Glomerular visceral epithelial cell (primary cell): ENCODE measurements around the gene IMPDH1.

Experiments
- DNase-seq: peaks from one replicate; pipeline ENCODE4 v3.0.0-alpha.2; 2016; ENCODE audit errors: extremely low spot score

The IMPDH1 gene

DNA sequence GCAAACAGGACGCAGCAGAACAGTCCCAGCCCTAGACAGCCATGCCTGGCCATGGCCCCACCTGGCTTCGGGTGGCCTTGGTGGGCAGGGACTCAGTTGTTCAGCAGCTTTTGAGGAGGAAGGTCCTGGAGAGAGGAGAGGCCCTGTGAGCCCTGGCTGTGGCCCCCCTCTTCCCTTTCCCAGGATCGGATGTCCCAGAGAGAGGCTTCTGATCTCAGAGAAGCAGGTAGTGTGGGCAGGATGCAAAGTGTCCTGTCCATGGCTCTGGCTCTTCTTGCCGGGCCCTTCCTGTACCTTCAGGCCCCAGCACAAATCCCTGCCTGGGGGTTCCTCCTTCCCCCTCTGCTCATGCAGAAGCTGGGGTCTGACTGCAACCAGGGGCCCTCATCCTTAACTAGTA, 49.8 kb downstream of the IMPDH1 start:
- no peak for DNase-seq

DNA sequence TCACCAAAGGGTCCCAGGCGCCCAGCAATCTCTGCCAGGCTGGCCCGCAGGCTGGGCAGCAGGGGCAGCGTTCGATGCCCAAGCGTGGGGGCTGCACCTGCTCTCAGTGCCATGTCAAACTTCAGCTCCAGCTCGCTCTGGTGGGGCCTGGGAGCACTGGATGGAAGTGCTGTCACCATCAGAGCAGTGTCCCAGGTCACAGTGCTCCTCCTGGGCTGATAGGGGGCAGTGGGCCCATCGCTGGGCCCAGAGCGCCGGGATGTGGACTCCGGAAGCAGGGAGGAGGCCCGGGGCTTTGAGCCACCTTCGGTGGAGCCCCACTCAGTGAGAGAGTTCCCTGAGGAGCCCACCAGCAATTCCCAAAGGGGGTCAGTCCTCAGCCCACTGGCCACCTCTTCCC, 50.4 kb downstream of the IMPDH1 start:
- DNase-seq = no peak

DNA sequence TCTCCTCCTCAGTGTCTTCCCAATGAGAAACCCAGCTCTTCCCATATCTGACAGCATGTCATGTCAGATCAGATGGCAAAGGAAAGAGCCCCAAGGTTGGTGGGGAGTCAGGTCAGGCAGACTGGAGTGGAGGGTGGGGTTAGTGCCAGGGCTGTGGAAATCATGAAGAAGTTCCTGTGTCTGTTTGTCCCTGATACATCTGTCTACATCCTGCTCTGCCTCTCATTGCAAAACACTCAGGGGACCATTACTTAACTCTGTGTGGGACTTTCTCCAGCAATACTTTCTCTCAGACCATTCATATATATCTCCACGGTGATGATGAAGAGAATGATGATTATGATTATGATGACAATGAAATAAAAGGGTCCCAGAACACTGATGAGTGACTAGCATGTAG, 51.5 kb downstream of the IMPDH1 start:
- no peak for DNase-seq

DNA sequence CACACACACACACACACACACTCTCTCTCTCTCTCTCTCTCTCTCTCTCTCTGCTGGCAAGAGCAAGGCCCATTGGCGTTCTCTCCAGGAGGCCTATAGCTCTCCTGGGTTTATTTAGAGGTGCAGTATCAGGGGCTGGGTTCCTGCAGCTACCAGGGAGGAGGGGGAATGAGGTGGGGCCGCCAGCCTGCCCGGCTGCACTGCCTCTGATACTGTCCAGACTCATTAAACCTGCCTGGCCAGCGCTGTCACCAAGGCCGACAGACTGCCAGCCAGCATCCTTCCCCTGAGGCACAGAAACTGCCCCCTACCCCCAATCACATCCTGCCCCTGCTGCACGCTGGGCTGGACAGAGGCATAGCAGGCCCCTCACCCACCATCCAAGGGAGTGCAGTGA, 52.6 kb downstream of the IMPDH1 start:
- no peak for DNase-seq

DNA sequence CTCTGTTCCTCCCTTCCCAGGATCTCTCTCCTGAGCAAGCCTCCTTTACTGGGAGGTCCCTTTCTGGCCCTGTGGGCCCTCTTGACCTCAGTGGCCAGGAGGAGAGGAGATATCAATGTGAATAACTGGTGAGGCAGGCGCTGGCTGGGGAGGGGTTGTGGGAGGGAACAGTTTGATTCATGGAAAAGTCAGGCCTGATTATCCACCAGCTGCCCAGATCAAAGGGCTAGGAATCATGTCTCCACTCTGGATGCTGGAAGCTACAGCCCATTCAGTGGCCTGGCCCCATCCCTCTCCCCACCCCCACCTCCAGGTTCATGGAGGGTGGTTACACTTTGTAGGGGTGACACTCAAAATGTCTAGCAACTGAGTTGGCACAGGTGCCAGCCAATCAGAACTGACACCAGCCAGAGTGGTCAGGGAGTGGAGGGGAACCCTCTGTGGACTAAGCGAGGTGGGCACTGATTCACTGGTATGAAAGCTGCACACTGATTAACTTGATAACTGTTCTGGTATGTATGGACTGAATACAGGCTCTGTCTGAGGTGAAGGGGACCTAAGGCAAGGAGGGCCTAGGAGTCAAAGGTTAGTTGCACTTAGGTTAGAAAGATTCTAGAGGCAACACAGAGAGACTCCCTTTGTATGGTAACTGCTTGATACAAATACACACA, 53.1 kb downstream of the IMPDH1 start:
- DNase-seq = no peak

DNA sequence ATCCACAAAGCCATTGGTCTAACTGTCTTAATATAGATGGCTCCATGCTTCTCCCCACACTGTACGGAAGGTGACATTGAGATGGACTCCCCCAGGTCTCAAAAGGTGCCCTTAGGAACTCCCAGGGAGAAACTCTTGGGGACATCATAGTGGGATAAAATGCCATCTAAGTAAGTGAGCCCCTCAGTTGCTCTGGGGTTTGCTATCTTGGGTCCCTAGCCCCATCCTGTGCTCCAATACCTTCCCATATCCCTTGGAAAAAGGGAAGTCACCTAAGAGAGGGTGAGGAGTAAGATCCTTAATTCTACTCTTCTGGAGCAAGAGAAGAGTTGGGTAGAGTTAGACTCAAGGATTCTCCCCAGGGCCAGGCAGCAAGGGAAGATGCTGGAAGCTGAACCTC, 56.2 kb downstream of the IMPDH1 start:
- no peak for DNase-seq

DNA sequence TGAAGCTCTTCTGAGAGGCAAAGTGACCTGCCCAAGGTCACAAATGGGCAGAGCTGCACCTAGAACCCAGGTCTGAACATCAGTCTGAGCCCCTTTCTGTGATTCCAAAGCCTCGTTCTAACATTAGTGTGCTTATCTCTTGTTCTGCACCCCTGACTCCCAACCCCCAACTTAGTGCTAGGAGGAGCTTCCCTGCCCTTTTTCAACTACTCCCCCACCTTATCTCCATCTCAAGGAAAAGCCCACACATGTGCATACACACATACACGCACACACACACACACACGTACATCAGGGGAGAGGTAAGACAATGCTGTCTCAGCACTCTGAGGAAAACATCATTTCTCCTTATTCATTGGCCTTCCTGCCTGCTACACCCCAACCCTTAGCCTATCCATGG, 56.6 kb downstream of the IMPDH1 start:
- DNase-seq = no peak

DNA sequence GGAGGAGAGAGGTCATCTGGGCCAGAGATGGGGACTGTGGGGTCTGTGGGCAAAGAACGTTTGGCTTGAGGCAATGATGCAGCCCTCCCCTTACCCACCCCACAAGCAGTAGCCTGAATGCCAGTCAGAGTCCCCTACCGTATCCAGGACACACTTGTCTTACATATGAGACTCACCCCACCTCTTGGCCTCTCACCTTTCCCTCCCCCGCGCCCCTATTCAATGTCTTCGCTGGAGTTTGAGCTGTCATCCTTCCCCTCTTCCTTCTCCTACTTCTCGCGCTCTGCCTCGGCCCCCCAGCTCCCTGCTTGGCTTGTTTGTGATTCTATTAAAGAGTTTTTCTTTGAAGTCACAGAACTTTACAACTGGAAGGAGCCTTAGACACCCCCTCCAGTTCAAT, 57.1 kb downstream of the IMPDH1 start:
- no peak for DNase-seq

DNA sequence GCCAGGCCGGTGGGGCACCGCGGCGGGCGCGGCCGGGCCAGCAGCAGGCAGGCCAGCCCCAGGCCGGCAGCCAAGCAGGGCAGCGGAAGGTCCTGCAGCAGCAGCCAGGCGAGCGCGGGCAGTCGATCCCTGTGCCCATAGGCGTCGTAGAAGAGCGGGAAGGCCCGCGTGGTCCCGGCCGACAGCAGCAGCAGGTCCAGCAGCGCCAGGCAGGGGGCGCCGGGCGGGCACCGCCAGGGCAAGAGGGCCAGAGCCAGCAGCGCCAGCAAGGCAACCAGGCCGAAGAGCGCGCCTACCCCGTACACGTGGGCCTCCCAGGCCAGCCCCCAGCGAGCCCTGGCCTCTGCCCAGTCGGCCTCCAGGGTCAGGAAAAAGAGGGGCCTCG, 57.6 kb downstream of the IMPDH1 start:
- DNase-seq = peak; percentile 40

DNA sequence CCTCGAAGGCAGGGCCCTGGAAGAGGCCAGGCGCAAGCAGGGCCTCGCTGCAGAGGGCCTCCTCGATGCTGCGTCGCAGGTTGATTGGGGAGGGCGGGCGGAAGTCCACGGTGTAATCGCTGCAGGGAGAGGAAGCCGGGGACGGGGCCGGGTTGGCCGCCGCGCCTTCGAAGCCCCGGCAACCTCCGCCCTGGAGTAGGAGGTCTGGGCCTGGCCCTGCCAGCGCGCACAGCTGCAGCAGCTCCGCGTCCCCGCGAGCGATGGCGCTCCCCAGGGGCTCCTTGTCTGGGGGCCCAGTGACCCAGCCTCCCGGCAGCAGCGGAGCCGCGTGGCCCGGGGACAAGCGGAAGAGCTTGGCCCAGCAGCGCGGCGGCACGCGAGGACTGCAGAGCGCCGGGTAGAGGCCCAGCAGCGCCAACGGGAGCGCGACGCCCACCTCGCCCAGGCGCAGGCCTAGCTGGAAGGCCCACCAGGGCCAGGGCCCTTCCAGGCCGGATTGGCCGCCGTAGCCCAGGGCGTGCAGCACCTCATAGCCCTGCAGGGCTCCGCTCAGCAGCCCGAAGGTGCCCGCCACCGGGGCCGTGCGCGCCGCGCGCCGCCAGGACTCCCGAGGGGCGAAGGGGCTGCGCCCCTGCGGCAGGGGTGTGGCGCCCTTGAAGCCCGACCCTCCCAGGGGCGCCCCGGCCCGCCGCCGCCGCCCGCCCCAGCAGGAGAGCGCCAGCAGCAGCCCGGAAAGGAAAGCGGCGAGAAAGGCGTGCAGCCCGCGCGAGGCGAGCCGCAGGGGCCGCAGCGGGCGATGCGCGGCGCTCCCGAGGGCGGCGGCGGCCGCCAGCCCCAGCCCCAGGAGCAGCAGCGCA, 58.3 kb downstream of the IMPDH1 start:
- DNase-seq = no peak

DNA sequence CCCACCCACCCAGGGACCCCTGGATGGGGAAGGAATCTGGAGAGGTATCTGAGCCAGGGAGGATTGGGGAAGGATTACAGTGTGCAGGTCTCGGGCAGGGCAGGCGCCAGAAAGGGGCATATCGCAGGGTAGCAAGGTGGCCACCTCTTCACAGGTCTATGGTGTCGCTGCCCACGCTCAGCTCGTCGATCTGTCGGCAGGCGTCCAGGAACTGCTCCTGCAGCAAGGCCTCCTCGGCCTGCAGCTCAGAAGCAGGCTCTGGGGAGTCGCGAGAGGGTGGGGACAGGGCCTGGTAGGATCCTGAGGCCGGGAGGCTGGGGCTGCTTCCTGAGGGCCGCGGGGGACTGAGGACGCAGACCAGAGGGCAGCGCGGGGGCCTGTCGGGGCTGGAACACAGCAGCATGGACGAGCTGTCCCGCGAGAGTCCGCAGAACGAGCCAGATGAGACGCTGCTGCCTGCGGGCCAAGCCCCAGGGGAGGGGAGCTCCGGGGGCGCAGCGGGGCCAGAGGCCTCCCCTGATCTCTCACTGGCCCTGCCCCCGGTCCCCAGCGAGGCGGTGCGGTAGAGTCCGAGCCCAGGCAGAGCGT, 59.0 kb downstream of the IMPDH1 start:
- DNase-seq = no peak

DNA sequence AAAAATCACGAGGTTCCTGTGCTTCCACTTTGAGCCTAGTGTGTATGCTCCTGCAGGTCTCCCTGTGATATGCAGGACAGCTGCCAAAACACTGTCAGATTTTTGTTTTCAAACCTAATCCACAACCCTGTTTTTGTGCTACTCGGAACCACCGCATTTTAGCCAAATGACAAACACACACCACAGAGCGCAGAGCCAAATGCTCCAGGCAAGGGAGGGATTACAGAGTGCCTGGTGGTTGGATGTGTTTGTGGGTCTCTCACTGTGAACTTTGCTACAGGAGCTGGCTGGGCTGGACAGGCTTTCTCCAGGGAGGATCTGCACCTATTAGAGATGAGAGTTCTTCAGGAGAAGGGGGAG, 60.3 kb downstream of the IMPDH1 start:
- DNase-seq = no peak

DNA sequence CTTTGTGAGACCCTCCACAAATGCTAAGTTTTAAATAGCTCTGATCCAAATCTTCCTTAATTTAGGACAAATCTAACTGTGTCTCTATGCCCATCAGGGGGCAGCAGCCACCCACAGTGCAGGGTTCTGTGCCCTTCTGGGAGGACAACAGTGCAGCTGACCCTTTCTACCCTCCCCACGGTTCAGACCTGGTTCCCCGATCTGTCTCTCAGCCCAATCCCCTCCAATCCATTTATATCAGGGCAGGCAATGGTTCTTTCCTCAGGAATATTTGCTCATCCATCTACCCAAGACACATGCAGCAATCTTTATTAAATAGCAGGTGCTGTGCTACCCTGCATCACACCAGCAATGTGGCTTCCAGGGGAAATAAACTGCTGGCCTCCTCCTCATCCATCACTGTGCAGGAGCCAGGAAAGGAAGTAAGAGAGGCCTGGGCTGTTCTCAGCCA, 62.1 kb downstream of the IMPDH1 start:
- peak; percentile 54 for DNase-seq

DNA sequence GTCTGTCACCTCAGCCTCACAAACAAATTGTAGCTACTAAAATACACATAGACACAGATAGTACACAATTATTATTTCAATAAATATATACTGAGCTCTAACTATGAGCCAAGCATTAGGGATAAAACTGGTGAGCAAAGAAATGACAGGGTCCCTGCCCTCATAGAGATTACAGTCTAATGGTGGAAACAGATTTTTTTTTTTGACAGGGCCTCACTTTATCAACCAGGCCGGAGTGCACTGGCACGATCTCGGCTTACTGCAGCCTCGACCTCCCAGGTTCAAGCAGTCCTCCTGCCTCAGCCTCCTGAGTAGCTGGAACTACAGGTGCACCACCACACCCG, 65.4 kb downstream of the IMPDH1 start:
- DNase-seq = no peak

DNA sequence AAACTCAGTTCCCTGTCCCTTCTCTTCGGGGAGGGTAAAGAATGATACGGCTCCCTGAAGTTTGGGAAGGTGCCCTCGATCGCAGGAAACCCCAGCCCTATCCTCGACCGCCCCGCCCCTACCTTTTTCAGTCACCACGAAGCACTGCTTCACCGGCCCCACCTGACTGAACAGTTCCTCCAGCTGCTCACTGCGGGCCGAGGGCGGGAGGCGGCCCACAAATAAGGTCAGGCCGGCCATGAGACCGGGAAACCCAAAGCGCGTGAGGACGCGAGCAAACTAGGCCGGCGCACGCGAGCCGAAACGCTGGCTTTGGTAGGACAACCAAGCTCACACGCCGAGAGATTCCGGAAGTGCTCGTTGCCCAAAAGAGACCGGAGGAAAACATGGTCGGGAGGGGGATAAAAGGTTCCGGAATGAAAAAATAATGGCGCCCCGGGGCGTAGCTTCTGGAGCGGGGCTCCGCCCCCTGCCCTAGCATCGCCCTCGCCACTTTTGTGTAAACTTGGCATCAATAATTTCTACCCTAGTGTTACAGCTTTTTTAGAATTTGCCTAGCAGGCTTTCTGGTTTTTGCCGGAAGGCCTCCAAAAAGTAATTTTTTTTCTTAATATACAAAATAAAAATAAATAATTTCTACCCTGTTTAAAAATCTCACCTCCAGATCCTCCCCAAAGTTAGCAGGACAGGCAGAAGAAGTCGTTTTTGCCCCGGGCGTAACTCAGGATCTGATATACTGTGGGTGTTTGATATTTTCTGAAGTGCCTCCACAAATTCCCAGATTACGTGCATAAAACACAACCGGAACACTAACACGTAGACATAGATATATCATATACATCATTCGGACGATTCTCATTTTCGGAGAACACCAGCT, 66.0 kb downstream of the IMPDH1 start, which contains the start of gene RBM28:
RBM28 (minus strand) TSS at position 355 of the 877 bp plus-strand sequence; CDS start at position 240, 115 bp downstream.
- peak; percentile 91 for DNase-seq
